IPS-20b (cell line): ENCODE results near the gene TRPC3.
"Not testable (repeated sequence)": the region's sequence is repeated elsewhere in the genome, so short reads cannot be mapped to it uniquely, and the experiment has no call there.

ENCODE experiments used
- H3K27ac ChIP-seq: one replicate; pipeline ENCODE4 v1.5.1; 2013; ENCODE audit warnings: low read length
- H3K27me3 ChIP-seq: 2 replicates; pipeline ENCODE4 v1.6.1; 2013; ENCODE audit warnings: mild to moderate bottlenecking, low read length, inconsistent platforms; ENCODE audit not compliant: insufficient read depth
- H3K36me3 ChIP-seq: 2 replicates; pipeline ENCODE4 v1.6.1; 2013; ENCODE audit warnings: low read depth, mild to moderate bottlenecking, inconsistent platforms, low read length, moderate library complexity; ENCODE audit not compliant: insufficient read depth
- H3K4me1 ChIP-seq: 2 replicates; pipeline ENCODE4 v1.6.1; 2013; ENCODE audit warnings: mild to moderate bottlenecking, control low read depth, inconsistent platforms, low read length, moderate library complexity; ENCODE audit not compliant: insufficient read depth
- H3K4me3 ChIP-seq: 2 replicates; pipeline ENCODE4 v1.5.1; 2013; ENCODE audit warnings: mild to moderate bottlenecking, low read length, inconsistent platforms
- H3K9ac ChIP-seq: 2 replicates; pipeline ENCODE4 v1.6.1; 2013; ENCODE audit warnings: low read depth, mild to moderate bottlenecking, inconsistent platforms, low read length, moderate library complexity
- H3K9me3 ChIP-seq: 2 replicates; pipeline ENCODE4 v1.6.1; 2013; ENCODE audit warnings: mild to moderate bottlenecking, low read depth, low read length, inconsistent platforms; ENCODE audit not compliant: insufficient read depth

The TRPC3 gene

GRCh38 chr4:121943941-121944340 lies 7.9 kb downstream of the TRPC3 start:
- no peaks in the 10 kb centered on the region for H3K4me1 ChIP-seq
- H3K27me3 ChIP-seq: peaks cover 19% of the 10 kb centered on the region
- H3K4me3 ChIP-seq: no peak overlapping the region
- H3K9me3 ChIP-seq: no peaks in the 10 kb centered on the region
- H3K27ac ChIP-seq: no peak overlapping the region
- no peaks in the 10 kb centered on the region for H3K36me3 ChIP-seq
- H3K9ac ChIP-seq: no peak overlapping the region

- no peaks in the 10 kb centered on the region for H3K36me3 ChIP-seq
- no peak overlapping the region for H3K4me3 ChIP-seq
- no peak overlapping the region for H3K27ac ChIP-seq
- H3K27me3 ChIP-seq: no peaks in the 10 kb centered on the region; the same call in 1 of the 2 replicates
- H3K9me3 ChIP-seq: no peaks in the 10 kb centered on the region
- no peaks in the 10 kb centered on the region for H3K4me1 ChIP-seq
- H3K9ac ChIP-seq: no peak overlapping the region
Observed at GRCh38 chr4:121939690-121940089, 12.2 kb downstream of the TRPC3 start.

DNA sequence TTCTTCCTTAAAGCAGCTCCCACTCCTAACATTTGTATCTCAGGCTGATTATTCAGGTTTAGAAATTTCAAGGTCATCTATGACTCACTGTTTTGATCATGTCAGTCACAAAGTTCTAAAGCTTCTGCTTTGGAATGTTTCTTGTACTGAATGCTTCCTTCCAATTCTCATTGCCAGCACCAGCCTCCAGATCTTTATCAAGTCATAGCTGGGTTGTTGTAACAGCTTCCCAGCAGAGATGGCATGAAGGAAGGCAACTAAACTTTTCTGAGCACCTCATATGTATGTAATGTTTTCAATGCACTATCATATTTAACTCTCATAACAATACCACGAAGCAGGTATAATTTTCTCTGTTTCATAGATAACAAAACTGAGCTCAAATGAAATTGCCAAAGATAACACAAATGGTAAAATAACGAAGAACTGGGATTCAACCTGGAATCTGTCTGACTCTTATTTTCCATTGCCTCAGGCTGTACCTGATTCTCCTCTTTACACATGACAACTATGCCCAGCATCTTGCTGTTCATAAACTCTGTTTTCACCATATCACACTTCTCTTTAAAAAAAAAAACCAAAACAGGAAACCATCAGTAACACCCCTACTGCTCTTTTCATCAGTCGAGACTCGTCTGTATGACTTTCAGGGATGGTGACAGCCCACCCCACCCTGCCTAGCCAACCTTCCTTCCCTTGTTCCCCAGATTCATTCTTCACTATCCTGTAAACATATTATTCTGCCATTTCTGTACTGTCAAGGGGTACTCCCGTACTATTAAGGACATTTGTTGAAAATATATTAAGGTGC lies 13.4 kb downstream of the TRPC3 start:
- no peaks in the 10 kb centered on the region; the same call in 1 of the 2 replicates for H3K27me3 ChIP-seq
- no peaks in the 10 kb centered on the region for H3K9me3 ChIP-seq
- H3K4me3 ChIP-seq: no peak overlapping the region

DNA sequence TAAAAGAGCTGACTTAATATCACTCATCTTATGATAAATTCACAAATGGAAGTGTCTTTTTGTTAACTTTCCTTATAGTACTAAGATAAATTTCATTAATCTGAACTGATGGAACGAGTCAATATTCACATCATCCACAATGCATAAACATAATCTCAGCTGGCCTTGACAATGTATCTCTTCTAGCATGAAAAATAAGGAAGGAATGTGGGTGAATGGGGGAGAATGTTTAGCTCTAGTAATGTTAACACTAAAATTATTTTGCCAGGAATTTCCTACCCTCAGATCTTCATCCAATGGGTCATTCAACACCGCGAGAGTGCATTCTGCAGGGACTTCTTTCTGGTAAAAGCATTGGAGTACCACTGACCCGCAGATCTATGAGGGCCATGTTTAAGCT lies 15.8 kb downstream of the TRPC3 start:
- Histone ChIP-seq H3K4me3 (no peak overlapping the region), H3K4me1 (no peaks in the 10 kb centered on the region), H3K27ac (no peak overlapping the region), H3K36me3 (no peaks in the 10 kb centered on the region), H3K27me3 (no peaks in the 10 kb centered on the region; the same call in 1 of the 2 replicates), H3K9me3 (no peaks in the 10 kb centered on the region), H3K9ac (no peak overlapping the region)

More for the DNA sequence above, 13.4 kb downstream of the TRPC3 start:
- Histone ChIP-seq H3K9ac (no peak overlapping the region), H3K36me3 (no peaks in the 10 kb centered on the region), H3K27ac (no peak overlapping the region), H3K4me1 (no peaks in the 10 kb centered on the region)

GRCh38 chr4:121934635-121935034 lies 17.2 kb downstream of the TRPC3 start:
- H3K27me3 ChIP-seq: no peaks in the 10 kb centered on the region
- H3K9me3 ChIP-seq: no peaks in the 10 kb centered on the region
- H3K9ac ChIP-seq: no peak overlapping the region
- no peaks in the 10 kb centered on the region for H3K36me3 ChIP-seq
- H3K4me1 ChIP-seq: no peaks in the 10 kb centered on the region
- H3K4me3 ChIP-seq: no peak overlapping the region
- no peak overlapping the region for H3K27ac ChIP-seq

GRCh38 chr4:121932212-121932974 lies 19.5 kb downstream of the TRPC3 start:
- H3K27ac ChIP-seq: no peak overlapping the region
- no peaks in the 10 kb centered on the region for H3K27me3 ChIP-seq
- H3K9me3 ChIP-seq: no peaks in the 10 kb centered on the region
- H3K36me3 ChIP-seq: no peaks in the 10 kb centered on the region
- no peak overlapping the region for H3K4me3 ChIP-seq
- no peaks in the 10 kb centered on the region for H3K4me1 ChIP-seq
- no peak overlapping the region for H3K9ac ChIP-seq

- H3K4me1 ChIP-seq: no peaks in the 10 kb centered on the region
- H3K27ac ChIP-seq: no peak overlapping the region
- no peak overlapping the region for H3K4me3 ChIP-seq
- no peaks in the 10 kb centered on the region for H3K27me3 ChIP-seq
- H3K9ac ChIP-seq: no peak overlapping the region
- no peaks in the 10 kb centered on the region for H3K36me3 ChIP-seq
- no peaks in the 10 kb centered on the region for H3K9me3 ChIP-seq
Observed at GRCh38 chr4:121930304-121930703, 21.6 kb downstream of the TRPC3 start.

- no peaks in the 10 kb centered on the region for H3K9me3 ChIP-seq
- H3K9ac ChIP-seq: no peak overlapping the region
- H3K4me3 ChIP-seq: no peak overlapping the region
- H3K36me3 ChIP-seq: no peaks in the 10 kb centered on the region
- no peaks in the 10 kb centered on the region for H3K4me1 ChIP-seq
- H3K27ac ChIP-seq: no peak overlapping the region
- no peaks in the 10 kb centered on the region for H3K27me3 ChIP-seq
Observed at GRCh38 chr4:121927948-121928347, 23.9 kb downstream of the TRPC3 start.

- H3K36me3 ChIP-seq, H3K9me3 ChIP-seq, H3K4me1 ChIP-seq, H3K9ac ChIP-seq, H3K4me3 ChIP-seq, H3K27me3 ChIP-seq, H3K27ac ChIP-seq: not testable (repeated sequence)
Observed at GRCh38 chr4:121926490-121926889, 25.4 kb downstream of the TRPC3 start.

DNA sequence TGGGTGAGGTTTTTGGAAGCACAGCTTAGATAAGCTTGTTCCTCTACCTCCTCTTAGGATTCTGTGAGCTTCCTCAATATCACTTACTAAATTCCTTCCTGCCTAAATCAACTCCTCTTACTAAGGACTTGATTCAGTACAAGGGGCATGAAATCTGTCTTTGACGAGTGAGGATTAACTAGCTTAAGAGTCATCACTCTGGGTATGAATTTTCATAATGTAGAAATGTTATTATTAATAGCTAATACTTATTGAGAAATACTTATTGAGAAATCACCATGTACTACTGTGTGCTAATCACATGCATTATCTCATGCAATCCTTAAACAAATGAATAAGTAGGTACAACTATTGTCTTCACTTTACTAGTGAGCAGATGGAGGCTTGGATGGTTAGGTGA lies 28.6 kb downstream of the TRPC3 start:
- Histone ChIP-seq H3K27ac (no peak overlapping the region), H3K9me3 (no peaks in the 10 kb centered on the region), H3K4me3 (no peak overlapping the region), H3K36me3 (no peaks in the 10 kb centered on the region), H3K9ac (no peak overlapping the region), H3K4me1 (no peaks in the 10 kb centered on the region), H3K27me3 (no peaks in the 10 kb centered on the region)

DNA sequence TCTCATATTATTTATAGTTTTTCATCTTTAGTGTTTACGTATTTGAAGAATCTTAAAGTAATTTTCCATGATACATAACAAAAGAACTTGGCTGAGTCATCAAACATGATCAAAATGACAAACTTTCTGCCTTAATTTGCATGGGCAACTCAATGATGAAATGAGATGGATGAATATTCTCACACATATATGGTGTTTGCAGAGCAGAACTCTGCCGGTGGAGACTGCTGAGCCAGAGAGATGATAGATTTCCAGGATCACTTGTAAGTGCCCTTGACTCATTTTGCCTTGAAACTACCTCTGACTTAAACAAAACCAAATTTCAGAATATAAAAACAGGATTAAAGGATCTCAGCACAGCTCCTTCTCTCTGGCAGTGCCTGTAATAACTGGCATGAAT lies 38.2 kb downstream of the TRPC3 start:
- H3K36me3 ChIP-seq: no peaks in the 10 kb centered on the region
- H3K4me1 ChIP-seq: no peaks in the 10 kb centered on the region
- no peak overlapping the region for H3K27ac ChIP-seq
- no peak overlapping the region for H3K9ac ChIP-seq
- no peaks in the 10 kb centered on the region for H3K27me3 ChIP-seq
- no peaks in the 10 kb centered on the region for H3K9me3 ChIP-seq
- no peak overlapping the region for H3K4me3 ChIP-seq

DNA sequence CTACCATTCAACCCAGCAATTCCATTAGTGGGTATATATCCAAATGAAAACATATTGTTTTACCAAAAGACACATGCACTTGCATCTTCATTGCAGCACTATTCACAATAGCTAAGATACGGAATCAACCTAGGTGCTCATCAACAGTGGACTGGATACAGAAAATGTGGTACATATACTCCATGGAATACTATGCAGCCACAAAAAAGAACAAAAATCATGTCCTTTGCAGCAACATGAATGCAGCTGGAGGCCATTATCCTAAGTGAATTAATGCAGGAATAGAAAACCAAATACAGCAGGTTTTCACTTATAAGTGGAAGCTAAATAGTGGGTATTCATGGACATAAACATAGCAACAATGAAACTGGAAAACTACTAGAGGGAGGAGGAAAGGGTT lies 43.5 kb downstream of the TRPC3 start:
- no peaks in the 10 kb centered on the region for H3K9me3 ChIP-seq
- H3K4me1 ChIP-seq: no peaks in the 10 kb centered on the region
- no peak overlapping the region for H3K4me3 ChIP-seq
- H3K27me3 ChIP-seq: no peaks in the 10 kb centered on the region
- no peak overlapping the region for H3K9ac ChIP-seq
- no peaks in the 10 kb centered on the region for H3K36me3 ChIP-seq
- no peak overlapping the region for H3K27ac ChIP-seq
